Heart left ventricle (tissue), 16 donors: ENCODE measurements around the gene EMILIN1. TPM values are rescaled to one million over a fixed set of nuclear protein-coding genes. Genes with fewer than 3 reads are reported as not detected.
A peak's percentile ranks its signal among the peaks of the same experiment; 100 is the strongest.

Source experiments
- ATAC-seq, 4 donors: fragments of 200-7000 bp; cut with Tn5 transposase; one replicate each; pipeline ENCODE4 v1.9.1; 2020 to 2022; ENCODE audit warnings: moderate library complexity in 4 of 4, mild to moderate bottlenecking in 3 of 4, moderate number of reproducible peaks in 1 of 4
- DNase-seq, 5 donors: peaks; one replicate each; pipeline ENCODE4 v3.0.0-alpha.2; 2020
- H3K27ac ChIP-seq, 12 donors: fragments of 200-600 bp; sonication (generic) in 4 of 12; one replicate each; pipeline versions ENCODE4 v1.5.0 to v1.8.0; 2016 to 2022; ENCODE audit warnings: mild to moderate bottlenecking in 2 of 12
- H3K27me3 ChIP-seq, 9 donors: fragments of 200-600 bp; sonication (generic) in 2 of 9; one replicate each; pipeline versions ENCODE4 v1.5.1 to v1.8.0; 2016 to 2022; ENCODE audit warnings: mild to moderate bottlenecking in 3 of 9
- H3K36me3 ChIP-seq, 9 donors: fragments of 200-600 bp; sonication (generic) in 2 of 9; one replicate each; pipeline versions ENCODE4 v1.5.0 to v1.8.0; 2018 to 2022; ENCODE audit warnings: mild to moderate bottlenecking in 2 of 9
- H3K4me1 ChIP-seq, 12 donors: fragments of 200-600 bp; sonication (generic) in 4 of 12; one replicate each; pipeline versions ENCODE4 v1.5.0 to v1.8.0; 2016 to 2022; ENCODE audit warnings: mild to moderate bottlenecking in 3 of 12
- H3K4me3 ChIP-seq, 12 donors: fragments of 200-600 bp; sonication (generic) in 4 of 12; one replicate each; pipeline versions ENCODE4 v1.5.0 to v1.8.0; 2017 to 2022; ENCODE audit warnings: mild to moderate bottlenecking in 9 of 12, moderate library complexity in 4 of 12
- H3K9me3 ChIP-seq, 12 donors: fragments of 200-600 bp; sonication (generic) in 4 of 12; one replicate each; pipeline versions ENCODE4 v1.5.0 to v1.8.0; 2016 to 2022; ENCODE audit warnings: mild to moderate bottlenecking in 1 of 12
- POLR2A ChIP-seq, 2 donors: fragments of 450-650 bp; IDR thresholded peaks; one replicate each; pipeline ENCODE4 v1.6.1; 2017; ENCODE audit warnings: antibody characterized with exemption in 2 of 2, mild to moderate bottlenecking in 2 of 2, moderate library complexity in 2 of 2
- WGBS, 4 donors: extraction: QIAGEN DNeasy Blood & Tissue Kit in 2 of 4; methylation state at CpG; one replicate each; pipeline versions ENCODE4 v1.1.5 to v1.1.7; 2013 to 2018; 5-methylcytosine and 5-hydroxymethylcytosine counted together
- intact Hi-C, 10 donors: fragments of 100-400 bp; cut with DNase I; formaldehyde crosslinking; loops; one replicate each; pipeline versions ENCODE4 v1.11.1 to v1.14.2; 2022
- polyA plus RNA-seq, 2 donors: library from polyadenylated mRNA; stranded (reverse); fragments of 200-250 nt; gene quantifications; one replicate each; pipeline ENCODE4 v1.2.3, GENCODE V29; 2013
- total RNA-seq, 9 donors: library from RNA; depleted of rRNA in 2 of 9; stranded (reverse); fragments of >200 nt in 2 of 9; fragmentation: NEBNext Ultra II Directional in 3 of 9; extraction: Animal tissue kit (Norgen Biotek cat#: 25700) in 3 of 9; gene quantifications; one replicate each; pipeline versions ENCODE4 v1.1.0 to v1.2.4, GENCODE V29; 2016 to 2023
- TF ChIP-seq, protein P1 (sequence below), 12 donors: fragments of 200-600 bp; sonication (generic) in 4 of 12; IDR thresholded peaks; one replicate each; pipeline versions ENCODE4 v1.5.0 to v1.8.0; 2018 to 2022; ENCODE audit warnings: antibody characterized with exemption in 12 of 12, mild to moderate bottlenecking in 5 of 12
- donor health status: ischemic (EF 13 %, LVEDD 7.1; RV severe dilation, severe dysfunction).
- donor health status: healthy with polysubstance abuse.
- donor health status: DM: no; HTN: yes; CAD: no.
- donor health status: DM: no; HTN: no; CAD: no.
- donor health status: ischemic (EF 25% LVEDD 6.9; RV normal size, moderate dysfunction).
- donor health status: ischemic (EF 25% LVEDD 5.7; RV mildly dilated, moderate dysfunction).
- donor health status: healthy.
- donor health status: DM: yes; HTN: yes; CAD: no.
- donor health status: ischemic (EF 35%, LVEDD 5.7; RV mildly dilated, moderate dysfunction).
- donor health status: nonischemic (EF 11% LVEDD 7.7; RV severe dilation, severe dysfunction).
- donor health status: DM: yes; HTN: yes; CAD: no.
- donor health status: PGD.
- donor health status: ischemic (EF 29% LVEDD 5.4; RV normal size, mild dysfunction).
- donor health status: nonischemic (EF 23%, LVEDD 6.1; RV moderate dilation, normal function).

The EMILIN1 gene
- total and polyA plus RNA-seq, 11 donors = 7.5 to 76.9 (median 21.0) TPM

- H3K27ac ChIP-seq = no peak overlapping the region
- ATAC-seq (no peak), DNase-seq (peak in 1 of 5 donors; percentile 9)
- peaks cover 0 to 10% (median 0%) of the 10 kb centered on the region in 12 donors for H3K4me1 ChIP-seq
- H3K27me3 ChIP-seq = no peaks in the 10 kb centered on the region
- intact Hi-C loops = no loop called here
- TF ChIP-seq POLR2A (IDR thresholded peaks at IDR 0.05) = no peak
- TF ChIP-seq, protein P1, sequence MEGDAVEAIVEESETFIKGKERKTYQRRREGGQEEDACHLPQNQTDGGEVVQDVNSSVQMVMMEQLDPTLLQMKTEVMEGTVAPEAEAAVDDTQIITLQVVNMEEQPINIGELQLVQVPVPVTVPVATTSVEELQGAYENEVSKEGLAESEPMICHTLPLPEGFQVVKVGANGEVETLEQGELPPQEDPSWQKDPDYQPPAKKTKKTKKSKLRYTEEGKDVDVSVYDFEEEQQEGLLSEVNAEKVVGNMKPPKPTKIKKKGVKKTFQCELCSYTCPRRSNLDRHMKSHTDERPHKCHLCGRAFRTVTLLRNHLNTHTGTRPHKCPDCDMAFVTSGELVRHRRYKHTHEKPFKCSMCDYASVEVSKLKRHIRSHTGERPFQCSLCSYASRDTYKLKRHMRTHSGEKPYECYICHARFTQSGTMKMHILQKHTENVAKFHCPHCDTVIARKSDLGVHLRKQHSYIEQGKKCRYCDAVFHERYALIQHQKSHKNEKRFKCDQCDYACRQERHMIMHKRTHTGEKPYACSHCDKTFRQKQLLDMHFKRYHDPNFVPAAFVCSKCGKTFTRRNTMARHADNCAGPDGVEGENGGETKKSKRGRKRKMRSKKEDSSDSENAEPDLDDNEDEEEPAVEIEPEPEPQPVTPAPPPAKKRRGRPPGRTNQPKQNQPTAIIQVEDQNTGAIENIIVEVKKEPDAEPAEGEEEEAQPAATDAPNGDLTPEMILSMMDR (IDR thresholded peaks at IDR 0.05) = no peak
- no peak overlapping the region for H3K4me3 ChIP-seq
- H3K36me3 ChIP-seq = peaks cover 0 to 50% (median 36%) of the 10 kb centered on the region in 9 donors
- 89 to 92% (median 91%) methylated on average over 7 of the region's 7 CpGs for WGBS, 4 donors
- no peaks in the 10 kb centered on the region for H3K9me3 ChIP-seq
Observed at GRCh38 chr2:27042985-27043634, 35.3 kb upstream of the EMILIN1 start.

GRCh38 chr2:27049422-27050280 is 28.8 kb upstream of the EMILIN1 start:
- H3K27ac ChIP-seq = peak overlapping the region; percentile 47 to 95 (median 90)
- peak; percentile 36 to 75 (median 45) for DNase-seq
- H3K4me3 ChIP-seq = peak overlapping the region; percentile 73 to 97 (median 91)
- peak in 3 of 4 donors; percentile 18 to 29 (median 21) for ATAC-seq
- no peaks in the 10 kb centered on the region for H3K9me3 ChIP-seq
- no peaks in the 10 kb centered on the region for H3K27me3 ChIP-seq
- peaks cover 0 to 17% (median 10%) of the 10 kb centered on the region in 9 donors for H3K36me3 ChIP-seq
- H3K4me1 ChIP-seq = peaks cover 0 to 25% (median 12%) of the 10 kb centered on the region in 12 donors
- intact Hi-C loops = loop anchor here in 6 of 10 donors (1.0 to 5.0 kb wide), 9 partner anchors 16 to 79 kb away; partner anchors contain the start of genes KHK (in 4 of the 6), MAPRE3 (in 1 of the 6), OST4 (in 1 of the 6) and TMEM214 (in 1 of the 6)
- no peak for TF ChIP-seq POLR2A (IDR thresholded peaks at IDR 0.05)
- TF ChIP-seq, protein P1 (IDR thresholded peaks at IDR 0.05) = no peak
- WGBS, 4 donors = 8 to 33% (median 18%) methylated on average over 16 to 52 of the region's 52 CpGs

- Histone ChIP-seq H3K9me3 (no peaks in the 10 kb centered on the region), H3K27ac (peak overlapping the region; percentile 47 to 95 (median 90)), H3K27me3 (no peaks in the 10 kb centered on the region), H3K4me3 (peak overlapping the region; percentile 73 to 97 (median 91)), H3K36me3 (peaks cover 0 to 25% (median 18%) of the 10 kb centered on the region in 9 donors), H3K4me1 (peaks cover 0 to 25% (median 12%) of the 10 kb centered on the region in 12 donors)
- WGBS, 4 donors = 0% methylated on average over 23 to 48 of the region's 48 CpGs
- DNase-seq (peak; percentile 80 to 94 (median 87)), ATAC-seq (peak; percentile 81 to 90 (median 86))
- intact Hi-C loops = loop anchor here in 6 of 10 donors (1.0 to 5.0 kb wide), 9 partner anchors 17 to 80 kb away; partner anchors contain the start of genes KHK (in 4 of the 6), MAPRE3 (in 1 of the 6), OST4 (in 1 of the 6) and TMEM214 (in 1 of the 6)
- TF ChIP-seq POLR2A (IDR thresholded peaks at IDR 0.05) = no peak
- TF ChIP-seq, protein P1 (IDR thresholded peaks at IDR 0.05) = peak in 11 of 12 donors; percentile 8 to 60 (median 38)
Observed at GRCh38 chr2:27050281-27050995, 28.0 kb upstream of the EMILIN1 start.
